T-helper 9 cell (primary cell): ENCODE results near the gene FAM237B.
"Not testable (repeated sequence)": the region's sequence is repeated elsewhere in the genome, so short reads cannot be mapped to it uniquely, and the experiment has no call there.

Source experiments
- DNase-seq: peaks from one replicate; pipeline ENCODE4 v3.0.0-alpha.2; 2020
- total RNA-seq, 2 donors: gene quantifications; one replicate each; lab custom pipeline; 2026; lab: John Stamatoyannopoulos, UW

The FAM237B gene
- total RNA-seq = 0 reads per million in 2 donors

- DNase-seq = no peak
Measured at GRCh38 chr7:90320801-90321494, at the start of gene FAM237B. TSS of gene FAM237B (minus strand) at chr7:90321304. CDS start at chr7:90319748, 1,556 bp downstream.

GRCh38 chr7:90351987-90352386 is 30.9 kb upstream of the FAM237B start:
- no peak for DNase-seq

- not testable (repeated sequence) for DNase-seq
Measured at GRCh38 chr7:90350032-90350431, 28.9 kb upstream of the FAM237B start.

- no peak for DNase-seq
Measured at GRCh38 chr7:90349305-90349704, 28.2 kb upstream of the FAM237B start.

GRCh38 chr7:90347759-90348158 is 26.7 kb upstream of the FAM237B start:
- no peak for DNase-seq

DNA sequence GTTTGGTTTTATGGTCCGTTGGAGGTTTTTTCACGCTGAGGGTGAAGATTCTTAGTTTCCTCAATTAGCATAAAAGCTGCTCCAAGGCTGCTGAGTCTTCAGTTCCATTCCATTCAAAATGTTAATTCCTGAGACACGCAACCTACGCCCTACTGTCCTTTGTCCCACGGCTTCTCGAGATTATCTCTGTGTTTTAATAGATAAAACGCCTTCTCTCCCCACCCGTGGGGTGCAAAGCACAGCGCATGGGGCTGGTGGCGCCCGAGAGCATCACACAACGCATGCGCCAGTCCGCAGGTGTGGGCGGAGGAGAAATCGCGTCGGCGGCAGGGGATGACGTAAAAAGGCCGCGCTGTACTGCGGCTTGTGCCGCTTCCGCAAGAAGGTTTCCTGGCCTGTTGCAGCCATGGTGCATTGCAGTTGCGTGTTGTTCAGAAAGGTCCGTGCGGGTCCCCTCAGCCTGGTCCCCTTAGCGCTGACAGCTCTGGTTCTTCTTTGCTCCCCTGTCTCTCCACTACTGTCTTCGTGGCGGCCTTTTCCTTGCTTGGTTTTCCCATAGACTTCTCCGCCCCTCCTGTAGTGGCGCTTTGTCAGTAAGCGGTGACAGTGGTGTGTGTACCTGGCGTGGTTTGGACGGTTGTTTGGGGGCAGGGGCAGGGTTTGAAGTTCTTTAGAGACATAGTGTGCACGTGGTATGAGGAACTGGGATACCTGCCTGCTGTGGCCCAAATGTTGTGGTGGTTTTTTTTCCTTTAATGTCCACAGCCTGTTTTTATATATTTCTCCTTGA is 25.4 kb upstream of the FAM237B start, which contains the start of gene GTPBP10:
GTPBP10 (plus strand) TSS at position 381 of the 790 bp plus-strand sequence; CDS start at position 407, 26 bp downstream.
- DNase-seq = peak; percentile 88

GRCh38 chr7:90345595-90346335 is 24.7 kb upstream of the FAM237B start:
- no peak for DNase-seq

DNA sequence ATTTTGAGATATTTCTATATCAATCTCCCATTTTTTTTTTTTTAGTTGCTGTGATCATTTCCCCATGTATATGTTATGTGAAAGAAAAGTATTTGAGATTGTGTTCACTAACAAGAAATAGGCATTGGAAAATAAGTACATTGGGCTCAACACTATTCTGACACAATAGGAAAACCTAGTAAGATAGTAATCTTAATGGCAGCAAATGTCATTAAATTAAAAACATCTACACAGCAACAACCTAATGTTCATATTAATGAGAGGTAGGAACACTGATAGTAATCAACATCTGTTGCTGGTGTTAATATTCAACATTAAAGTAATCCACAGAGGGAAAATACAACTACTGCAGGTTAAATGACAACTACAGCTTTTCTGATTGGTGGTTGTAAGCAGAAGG is 23.9 kb upstream of the FAM237B start:
- DNase-seq = no peak

- no peak for DNase-seq
Measured at GRCh38 chr7:90337106-90337505, 16.0 kb upstream of the FAM237B start.

- DNase-seq = not testable (repeated sequence)
Measured at GRCh38 chr7:90334926-90335325, 13.8 kb upstream of the FAM237B start.

- DNase-seq = no peak
Measured at GRCh38 chr7:90334193-90334843, 13.2 kb upstream of the FAM237B start.

- DNase-seq = no peak
Measured at GRCh38 chr7:90326500-90326899, 5.4 kb upstream of the FAM237B start.

- no peak for DNase-seq
Measured at GRCh38 chr7:90322837-90323236, 1.7 kb upstream of the FAM237B start.

DNA sequence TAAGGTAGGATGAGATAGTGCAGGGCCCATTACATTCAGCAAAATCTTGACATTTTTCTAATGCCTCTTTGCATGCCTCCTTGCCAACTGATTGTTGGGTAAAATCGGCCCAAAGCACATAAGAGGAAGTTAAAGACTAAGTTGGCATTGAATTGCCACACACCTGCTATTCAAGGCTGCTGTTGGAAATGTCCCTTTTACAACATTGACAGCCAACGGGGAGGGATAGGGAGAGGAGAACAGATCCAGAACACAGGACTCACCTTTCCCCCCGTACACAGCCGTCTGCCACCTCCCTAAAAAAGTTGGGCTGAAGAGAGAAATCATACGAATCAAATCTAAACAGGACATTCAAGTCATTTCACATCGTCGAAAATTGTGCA is 695 bp downstream of the FAM237B start:
- no peak for DNase-seq

GRCh38 chr7:90320014-90320413 is 1.1 kb downstream of the FAM237B start:
- DNase-seq = no peak

DNA sequence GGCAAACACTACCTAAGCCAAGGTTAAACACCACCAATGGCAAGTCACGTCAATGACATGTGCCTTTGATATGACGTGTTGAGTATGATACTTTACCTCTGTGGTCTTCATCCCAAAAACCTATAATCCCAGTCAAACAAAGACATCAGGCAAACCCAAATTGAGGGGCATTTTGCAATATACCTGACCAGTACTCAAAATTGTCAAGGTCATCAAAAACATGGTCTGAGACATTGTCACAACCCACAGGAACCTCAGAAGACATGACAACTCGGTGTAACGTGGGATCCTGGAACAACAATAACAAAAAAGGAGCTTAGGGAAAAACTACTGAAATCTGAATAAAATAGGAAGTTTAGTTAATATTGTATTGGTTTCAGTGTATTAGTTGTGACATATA is 7.2 kb downstream of the FAM237B start:
- no peak for DNase-seq

- no peak for DNase-seq
Measured at GRCh38 chr7:90312745-90313144, 8.4 kb downstream of the FAM237B start.

GRCh38 chr7:90311175-90311574 is 9.9 kb downstream of the FAM237B start:
- no peak for DNase-seq

DNA sequence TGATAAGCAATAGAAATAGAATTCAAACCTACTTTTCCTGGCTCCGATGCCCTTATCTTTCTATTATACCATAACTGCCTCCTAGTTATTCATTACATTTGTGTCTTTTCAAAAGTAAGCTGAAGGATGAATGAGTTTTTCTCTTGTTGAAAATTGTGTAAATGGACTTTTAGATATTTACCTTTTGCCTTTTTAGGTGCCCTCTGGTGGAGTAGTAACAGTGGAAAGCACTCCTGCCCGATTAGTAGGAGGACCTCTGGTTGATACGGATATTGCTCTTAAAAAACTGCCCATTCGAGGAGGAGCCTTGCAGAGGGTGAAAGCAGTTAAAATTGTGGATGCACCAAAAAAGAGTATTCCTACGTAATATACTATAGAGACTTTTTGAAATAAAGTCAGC is 11.2 kb downstream of the FAM237B start:
- DNase-seq = no peak

GRCh38 chr7:90303241-90303640 is 17.9 kb downstream of the FAM237B start:
- no peak for DNase-seq

DNA sequence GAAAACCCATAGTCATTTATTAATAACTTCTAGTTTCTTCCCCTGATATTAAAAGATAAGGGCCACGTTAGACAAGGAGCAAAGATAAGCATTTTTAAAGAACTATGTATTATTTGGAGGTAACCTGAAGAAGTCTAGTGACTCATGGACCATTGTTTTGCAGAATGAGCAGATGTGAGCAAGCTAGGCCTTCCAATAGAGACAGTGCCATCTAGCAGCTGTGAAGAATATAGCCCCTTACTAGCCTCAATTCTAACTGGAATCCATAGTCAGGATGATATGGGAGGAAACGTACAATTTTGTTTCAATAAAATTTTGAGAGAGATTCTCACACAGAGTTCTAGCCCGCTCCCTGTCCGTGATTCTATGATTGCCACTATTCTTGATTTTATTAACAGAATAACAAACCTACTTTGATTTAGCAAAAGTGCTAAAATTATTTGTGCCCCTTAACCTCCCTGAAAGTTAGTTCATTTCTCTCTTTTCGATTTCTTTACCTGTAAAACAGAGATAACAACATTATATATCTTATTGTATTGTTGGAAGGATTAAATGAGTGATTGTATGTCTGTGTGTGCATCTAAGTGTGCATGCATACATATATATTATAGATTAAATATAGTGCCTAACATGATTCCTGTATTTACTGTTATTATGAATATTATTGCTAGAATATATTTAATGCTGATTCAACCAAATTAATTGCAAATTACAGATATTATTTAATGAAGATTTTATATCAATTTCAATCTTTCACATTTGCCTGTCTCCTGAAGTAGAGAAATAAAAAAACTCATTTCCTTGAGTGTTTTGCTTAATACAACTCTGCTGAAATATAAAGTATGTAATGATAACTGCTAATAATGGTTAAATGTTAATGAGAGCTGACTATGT is 22.7 kb downstream of the FAM237B start:
- DNase-seq = no peak
